Hematopoietic multipotent progenitor cell treated with erythropoietin and hydrocortisone succinate and interleukin-3 and kit ligand, for 17 days (in vitro differentiated cells): ENCODE data around the gene HPSE.
A peak's percentile ranks its signal among the peaks of the same experiment; 100 is the strongest.

Experiments
- DNase-seq: peaks from one replicate; pipeline ENCODE4 v3.0.0-alpha.2; 2015; ENCODE audit warnings: low spot score

HPSE gene

GRCh38 chr4:83334425-83335241 is at the start of gene HPSE:
HPSE (minus strand) TSS chr4:83334848; CDS start chr4:83334782, 66 bp downstream.
- peak; percentile 40 for DNase-seq

GRCh38 chr4:83382850-83383249 is 48.2 kb upstream of the HPSE start:
- no peak for DNase-seq

- no peak for DNase-seq
These were observed 46.5 kb upstream of the HPSE start for GRCh38 chr4:83381173-83381572.

DNA sequence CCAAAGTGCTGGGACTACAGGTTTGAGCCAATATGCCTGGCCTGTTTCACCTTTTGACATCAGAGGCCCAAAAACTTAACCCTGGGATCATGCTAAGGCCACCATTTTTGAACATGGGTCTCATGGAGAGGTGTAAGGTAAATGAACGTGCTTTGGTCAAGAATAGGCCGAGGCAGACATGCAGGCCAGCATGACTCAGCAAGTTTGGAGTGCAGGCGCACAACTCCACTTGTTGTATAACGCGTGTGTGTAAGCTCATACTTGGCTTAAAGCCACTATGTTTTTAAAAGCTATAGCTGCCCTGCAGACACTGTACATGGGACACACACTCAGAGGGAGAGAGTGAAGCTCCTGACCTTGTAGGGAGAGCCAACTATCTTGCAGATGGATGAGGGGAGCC is 43.8 kb upstream of the HPSE start:
- no peak for DNase-seq

GRCh38 chr4:83372931-83373330 is 38.3 kb upstream of the HPSE start:
- no peak for DNase-seq

- no peak for DNase-seq
These were observed 37.3 kb upstream of the HPSE start for GRCh38 chr4:83371936-83372335.

DNA sequence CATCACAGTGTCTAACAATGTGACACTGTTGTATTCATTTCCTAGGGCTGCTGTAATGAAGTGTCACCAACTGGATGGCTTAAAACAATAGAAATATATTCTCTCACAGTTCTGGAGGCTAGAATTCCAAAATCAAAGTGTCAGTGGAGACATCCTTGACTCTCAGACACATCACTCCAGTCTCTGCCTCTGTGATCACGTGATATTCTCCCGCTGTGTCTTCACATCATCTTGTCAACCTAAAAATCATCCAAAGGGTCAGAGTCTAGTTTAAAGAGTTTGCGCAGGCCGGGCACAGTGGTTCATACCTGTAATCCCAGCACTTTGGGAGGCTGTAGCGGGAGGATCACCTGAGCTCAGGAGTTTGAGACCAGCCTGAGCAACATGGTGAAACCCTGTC is 36.6 kb upstream of the HPSE start:
- DNase-seq, result no peak

GRCh38 chr4:83370640-83370906 is 35.9 kb upstream of the HPSE start:
- DNase-seq, result no peak

GRCh38 chr4:83369831-83370639 is 35.4 kb upstream of the HPSE start:
- no peak for DNase-seq

GRCh38 chr4:83364312-83364711 is 29.7 kb upstream of the HPSE start:
- no peak for DNase-seq

- peak; percentile 17 for DNase-seq
These were observed 28.1 kb upstream of the HPSE start for GRCh38 chr4:83362492-83363329.

GRCh38 chr4:83361416-83362103 is 26.9 kb upstream of the HPSE start:
- DNase-seq, result no peak

- DNase-seq, result no peak
These were observed 25.4 kb upstream of the HPSE start for GRCh38 chr4:83360018-83360417.

GRCh38 chr4:83358410-83358809 is 23.8 kb upstream of the HPSE start:
- DNase-seq, result no peak

DNA sequence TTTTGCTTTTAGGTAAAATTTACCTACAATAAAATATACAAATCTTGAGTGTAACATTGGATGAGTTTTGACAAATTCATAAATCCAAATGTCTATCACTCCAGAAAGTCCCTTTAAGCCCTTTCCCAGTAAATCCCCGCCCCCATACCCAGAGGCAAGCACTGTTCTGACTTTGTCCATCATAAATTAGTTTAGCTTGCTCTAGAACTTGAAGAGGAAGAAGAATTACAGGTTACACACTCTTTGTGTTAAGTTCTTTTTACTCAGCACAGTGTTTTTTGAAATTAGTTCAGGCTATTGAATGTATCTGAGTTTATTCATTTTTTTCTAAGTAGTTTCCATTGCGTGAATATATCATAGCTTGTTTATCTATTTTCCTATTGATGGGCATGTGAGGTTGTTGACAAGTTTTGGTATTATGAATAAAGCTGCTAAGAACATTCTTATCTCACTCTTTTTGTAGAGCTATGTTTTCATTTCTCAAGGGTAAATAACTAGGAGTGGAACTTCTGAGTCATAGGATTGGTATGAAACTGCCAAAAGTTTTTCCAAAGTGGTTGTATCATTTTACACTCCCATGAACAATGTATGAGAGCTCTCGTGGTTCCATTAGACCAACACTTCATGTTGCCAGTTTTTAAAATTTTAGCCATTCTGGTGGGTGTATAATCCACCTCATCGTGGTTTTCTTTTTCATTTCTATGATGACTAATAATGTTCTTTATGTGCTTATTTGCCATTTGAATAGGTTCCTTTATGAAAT is 22.4 kb upstream of the HPSE start:
- DNase-seq, result no peak

DNA sequence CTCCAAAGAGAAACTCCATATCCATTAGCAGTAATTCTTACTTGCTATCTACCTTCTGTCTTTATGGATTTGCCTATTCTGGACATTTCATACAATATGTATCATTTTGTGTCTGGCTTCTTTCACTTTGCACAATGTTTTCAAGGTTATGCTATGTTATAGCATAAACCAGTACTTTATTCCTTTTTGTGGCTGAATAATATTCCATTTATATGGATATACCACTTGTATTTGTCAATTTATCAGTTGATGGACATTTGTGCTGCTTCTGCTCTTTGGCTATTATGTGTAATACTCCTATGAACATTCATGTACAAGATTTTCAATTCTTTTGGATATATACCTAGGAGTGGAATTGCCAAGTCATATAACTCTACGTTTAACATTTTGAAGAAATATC is 18.9 kb upstream of the HPSE start:
- DNase-seq, result no peak

- no peak for DNase-seq
These were observed 13.4 kb upstream of the HPSE start for GRCh38 chr4:83348074-83348473.

GRCh38 chr4:83342476-83342875 is 7.8 kb upstream of the HPSE start:
- DNase-seq, result no peak

DNA sequence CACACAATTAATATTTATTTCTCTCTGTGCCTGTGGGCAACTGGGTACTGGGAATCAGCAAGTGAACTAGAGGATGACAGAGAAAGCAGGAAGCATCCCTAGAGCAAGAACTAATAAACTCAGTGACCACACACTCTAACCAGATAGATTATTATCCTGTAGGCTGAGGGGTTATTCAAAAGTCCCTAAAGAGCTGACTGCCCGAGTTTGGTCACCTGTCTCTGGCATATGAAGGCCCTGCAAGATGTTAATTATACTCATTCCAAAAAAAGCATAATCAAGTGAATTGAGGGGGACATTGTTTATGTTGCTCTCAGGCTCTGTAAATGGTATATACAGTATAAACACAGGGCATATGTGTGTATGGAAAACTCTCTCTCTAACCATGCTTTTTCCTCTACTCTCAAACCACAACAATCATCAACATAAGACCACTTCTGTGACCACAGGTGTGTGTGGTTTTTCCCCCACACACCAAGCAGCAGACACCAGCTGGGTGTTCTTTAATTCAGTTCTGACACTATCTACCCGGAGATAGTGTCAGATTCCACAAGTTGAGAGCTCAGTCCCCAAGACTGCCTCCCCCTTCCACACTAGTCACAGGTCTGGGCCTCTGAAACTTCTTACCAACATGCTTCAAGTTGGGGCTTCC is 6.2 kb upstream of the HPSE start:
- no peak for DNase-seq

GRCh38 chr4:83339573-83339972 is 4.9 kb upstream of the HPSE start:
- DNase-seq, result no peak

- DNase-seq, result no peak
These were observed 1.1 kb upstream of the HPSE start for GRCh38 chr4:83335701-83336100.
